T-helper 2 cell treated with Interferon-gamma antibody and Interleukin-4, amounts not matched to agents 5 μg/mL and 100 μg/mL, for 36 hours (primary cell): ENCODE measurements around the gene RNPS1.

Experiments
- DNase-seq: peaks from one replicate; pipeline ENCODE4 v3.0.0; 2021; ENCODE audit warnings: low spot score
- H3K27ac Mint-ChIP-seq: one replicate; pipeline ENCODE4 v1.8.0; 2021; ENCODE audit warnings: mild to moderate bottlenecking, mixed read lengths
- H3K27me3 Mint-ChIP-seq: one replicate; pipeline ENCODE4 v1.8.0; 2021; ENCODE audit warnings: low read depth, mixed read lengths
- H3K36me3 Mint-ChIP-seq: one replicate; pipeline ENCODE4 v1.8.0; 2021; ENCODE audit warnings: low read depth, mixed read lengths
- H3K4me1 Mint-ChIP-seq: one replicate; pipeline ENCODE4 v1.8.0; 2021; ENCODE audit warnings: low read depth, mixed read lengths
- H3K4me3 Mint-ChIP-seq: one replicate; pipeline ENCODE4 v1.8.0; 2022; ENCODE audit warnings: mild to moderate bottlenecking, moderate library complexity, mixed read lengths
- H3K9me3 Mint-ChIP-seq: one replicate; pipeline ENCODE4 v1.8.0; 2021; ENCODE audit warnings: mixed read lengths

RNPS1 gene

GRCh38 chr16:2238838-2239675, 28.9 kb downstream of the RNPS1 start:
- Mint-ChIP-seq H3K9me3 (no peaks in the 10 kb centered on the region), H3K27ac (no peak overlapping the region), H3K4me1 (no peaks in the 10 kb centered on the region), H3K36me3 (peaks cover 9% of the 10 kb centered on the region), H3K27me3 (peaks cover 3% of the 10 kb centered on the region), H3K4me3 (no peak overlapping the region)
- DNase-seq: no peak

GRCh38 chr16:2238150-2238837, 29.6 kb downstream of the RNPS1 start:
- H3K4me1 Mint-ChIP-seq: no peaks in the 10 kb centered on the region
- no peak for DNase-seq
- no peak overlapping the region for H3K27ac Mint-ChIP-seq
- H3K9me3 Mint-ChIP-seq: no peaks in the 10 kb centered on the region
- H3K27me3 Mint-ChIP-seq: peaks cover 3% of the 10 kb centered on the region
- H3K4me3 Mint-ChIP-seq: no peak overlapping the region
- H3K36me3 Mint-ChIP-seq: peaks cover 12% of the 10 kb centered on the region

- no peak for DNase-seq
- H3K27me3 Mint-ChIP-seq: peaks cover 3% of the 10 kb centered on the region
- H3K36me3 Mint-ChIP-seq: peaks cover 12% of the 10 kb centered on the region
- H3K9me3 Mint-ChIP-seq: no peaks in the 10 kb centered on the region
- H3K4me1 Mint-ChIP-seq: no peaks in the 10 kb centered on the region
- H3K27ac Mint-ChIP-seq: no peak overlapping the region
- no peak overlapping the region for H3K4me3 Mint-ChIP-seq
Observed at GRCh38 chr16:2237493-2238149, 30.3 kb downstream of the RNPS1 start.

GRCh38 chr16:2237102-2237482, 30.8 kb downstream of the RNPS1 start:
- DNase-seq: no peak
- peaks cover 8% of the 10 kb centered on the region for H3K36me3 Mint-ChIP-seq
- H3K9me3 Mint-ChIP-seq: no peaks in the 10 kb centered on the region
- H3K27me3 Mint-ChIP-seq: peaks cover 3% of the 10 kb centered on the region
- H3K4me3 Mint-ChIP-seq: no peak overlapping the region
- no peaks in the 10 kb centered on the region for H3K4me1 Mint-ChIP-seq
- no peak overlapping the region for H3K27ac Mint-ChIP-seq

GRCh38 chr16:2236337-2237101, 31.4 kb downstream of the RNPS1 start, which contains the start of gene DNASE1L2:
Gene DNASE1L2 (plus strand): TSS chr16:2236444. CDS start chr16:2236817, 373 bp downstream.
- peaks cover 12% of the 10 kb centered on the region for H3K36me3 Mint-ChIP-seq
- no peaks in the 10 kb centered on the region for H3K4me1 Mint-ChIP-seq
- no peak for DNase-seq
- H3K27me3 Mint-ChIP-seq: peaks cover 3% of the 10 kb centered on the region
- no peak within 1 kb of the TSS for H3K4me3 Mint-ChIP-seq
- H3K9me3 Mint-ChIP-seq: no peaks in the 10 kb centered on the region
- H3K27ac Mint-ChIP-seq: no peak within 1 kb of the TSS

- H3K36me3 Mint-ChIP-seq: peaks cover 12% of the 10 kb centered on the region
- H3K27me3 Mint-ChIP-seq: peaks cover 3% of the 10 kb centered on the region
- no peaks in the 10 kb centered on the region for H3K4me1 Mint-ChIP-seq
- no peaks in the 10 kb centered on the region for H3K9me3 Mint-ChIP-seq
- no peak overlapping the region for H3K27ac Mint-ChIP-seq
- no peak for DNase-seq
- no peak overlapping the region for H3K4me3 Mint-ChIP-seq
Observed at GRCh38 chr16:2235695-2236336, 32.1 kb downstream of the RNPS1 start.

- DNase-seq: no peak
- Mint-ChIP-seq H3K9me3 (no peaks in the 10 kb centered on the region), H3K27ac (no peak overlapping the region), H3K4me3 (no peak overlapping the region), H3K27me3 (peaks cover 3% of the 10 kb centered on the region), H3K36me3 (peaks cover 12% of the 10 kb centered on the region), H3K4me1 (no peaks in the 10 kb centered on the region)
Observed at GRCh38 chr16:2235234-2235651, 32.7 kb downstream of the RNPS1 start.

GRCh38 chr16:2234813-2235170, 33.1 kb downstream of the RNPS1 start:
- Mint-ChIP-seq H3K36me3 (peaks cover 14% of the 10 kb centered on the region), H3K9me3 (no peaks in the 10 kb centered on the region), H3K27ac (no peak overlapping the region), H3K4me1 (no peaks in the 10 kb centered on the region), H3K4me3 (no peak overlapping the region), H3K27me3 (peaks cover 3% of the 10 kb centered on the region)
- DNase-seq: no peak

- peaks cover 3% of the 10 kb centered on the region for H3K27me3 Mint-ChIP-seq
- peaks cover 14% of the 10 kb centered on the region for H3K36me3 Mint-ChIP-seq
- no peak overlapping the region for H3K27ac Mint-ChIP-seq
- DNase-seq: no peak
- no peaks in the 10 kb centered on the region for H3K4me1 Mint-ChIP-seq
- H3K4me3 Mint-ChIP-seq: no peak overlapping the region
- H3K9me3 Mint-ChIP-seq: no peaks in the 10 kb centered on the region
Observed at GRCh38 chr16:2233872-2234812, 33.8 kb downstream of the RNPS1 start.

- H3K9me3 Mint-ChIP-seq: no peaks in the 10 kb centered on the region
- DNase-seq: no peak
- H3K27ac Mint-ChIP-seq: no peak overlapping the region
- H3K27me3 Mint-ChIP-seq: peaks cover 3% of the 10 kb centered on the region
- H3K36me3 Mint-ChIP-seq: peaks cover 14% of the 10 kb centered on the region
- no peak overlapping the region for H3K4me3 Mint-ChIP-seq
- no peaks in the 10 kb centered on the region for H3K4me1 Mint-ChIP-seq
Observed at GRCh38 chr16:2233046-2233775, 34.7 kb downstream of the RNPS1 start.

GRCh38 chr16:2232094-2232990, 35.6 kb downstream of the RNPS1 start:
- no peak overlapping the region for H3K4me3 Mint-ChIP-seq
- no peak for DNase-seq
- H3K36me3 Mint-ChIP-seq: peaks cover 14% of the 10 kb centered on the region
- no peaks in the 10 kb centered on the region for H3K4me1 Mint-ChIP-seq
- H3K9me3 Mint-ChIP-seq: no peaks in the 10 kb centered on the region
- no peak overlapping the region for H3K27ac Mint-ChIP-seq
- peaks cover 3% of the 10 kb centered on the region for H3K27me3 Mint-ChIP-seq
